CD4-positive, alpha-beta T cell treated with Interleukin-1 beta for 1 hour (primary cell): ENCODE results near the gene PRELID1.

Experiments
- DNase-seq, 2 donors: peaks; one replicate each; pipeline ENCODE4 v3.0.0-alpha.2; 2020 to 2022

Gene PRELID1

GRCh38 chr5:177314376-177315342 lies 11.1 kb downstream of the PRELID1 start:
- DNase-seq: no peak

GRCh38 chr5:177315411-177315810 lies 11.8 kb downstream of the PRELID1 start:
- DNase-seq: no peak

GRCh38 chr5:177316005-177316404 lies 12.4 kb downstream of the PRELID1 start:
- no peak for DNase-seq

- DNase-seq: peak; percentile 78 to 80
These were observed 14.4 kb downstream of the PRELID1 start for GRCh38 chr5:177317959-177318377.

GRCh38 chr5:177319913-177320588 lies 16.5 kb downstream of the PRELID1 start:
- DNase-seq: no peak

- no peak for DNase-seq
These were observed 17.3 kb downstream of the PRELID1 start for GRCh38 chr5:177320879-177321278.

- DNase-seq: no peak
These were observed 22.3 kb downstream of the PRELID1 start for GRCh38 chr5:177325868-177326381.

- DNase-seq: no peak
These were observed 24.2 kb downstream of the PRELID1 start for GRCh38 chr5:177327539-177328522.

GRCh38 chr5:177328545-177329231 lies 25.1 kb downstream of the PRELID1 start:
- DNase-seq: no peak

GRCh38 chr5:177329883-177330282 lies 26.3 kb downstream of the PRELID1 start:
- no peak for DNase-seq

GRCh38 chr5:177330991-177331842 lies 27.6 kb downstream of the PRELID1 start:
- DNase-seq: peak in 1 of 2 donors; percentile 9

GRCh38 chr5:177332031-177332895 lies 28.7 kb downstream of the PRELID1 start:
- DNase-seq: no peak

GRCh38 chr5:177332896-177333260 lies 29.3 kb downstream of the PRELID1 start:
- no peak for DNase-seq

GRCh38 chr5:177333420-177334154 lies 30.0 kb downstream of the PRELID1 start:
- no peak for DNase-seq

GRCh38 chr5:177334155-177334551 lies 30.6 kb downstream of the PRELID1 start:
- DNase-seq: no peak

GRCh38 chr5:177334781-177335700 lies 31.4 kb downstream of the PRELID1 start:
- no peak for DNase-seq

GRCh38 chr5:177335701-177336065 lies 32.1 kb downstream of the PRELID1 start:
- DNase-seq: no peak

GRCh38 chr5:177336112-177336511 lies 32.5 kb downstream of the PRELID1 start:
- peak in 1 of 2 donors; percentile 38 for DNase-seq
